Keratinocyte (primary cell): ENCODE data around the gene PDIA6. TPM values are rescaled to one million over a fixed set of nuclear protein-coding genes. Genes with fewer than 3 reads are reported as not detected.

Source experiments
- DNase-seq: peaks from one replicate; pipeline ENCODE4 v3.0.0-alpha.2; 2011; ENCODE audit warnings: low read depth, missing footprints, low spot score
- FAIRE-seq: peaks from 2 replicates; lab custom pipeline; 2011; peaks lifted over from hg19 to GRCh38; lab: Jason Lieb, UNC
- H2AFZ ChIP-seq: 2 replicates; pipeline ENCODE4 v1.6.0; 2012; ENCODE audit warnings: low read length, control low read depth, inconsistent platforms; ENCODE audit not compliant: control insufficient read depth
- H3K27ac ChIP-seq: 2 replicates; pipeline ENCODE4 v1.5.1; 2011; ENCODE audit warnings: low read length; ENCODE audit not compliant: control insufficient read depth, insufficient read depth
- H3K27me3 ChIP-seq: 3 replicates; pipeline ENCODE4 v1.6.0; 2011; ENCODE audit warnings: low read length; ENCODE audit not compliant: control insufficient read depth, insufficient read depth; ENCODE audit errors: extremely low read depth
- H3K36me3 ChIP-seq, 2 experiments: 2 replicates in 1 of 2; 3 replicates in 1 of 2; pipeline ENCODE4 v1.5.1; 2011; ENCODE audit warnings: low read length in 2 of 2, mild to moderate bottlenecking in 1 of 2; ENCODE audit not compliant: control insufficient read depth in 2 of 2, insufficient read depth in 2 of 2; ENCODE audit errors: extremely low read depth in 1 of 2
- H3K4me1 ChIP-seq: 3 replicates; pipeline ENCODE4 v1.5.1; 2011; ENCODE audit warnings: low read length; ENCODE audit not compliant: control insufficient read depth, insufficient read depth; ENCODE audit errors: extremely low read depth
- H3K4me2 ChIP-seq: 3 replicates; pipeline ENCODE4 v1.6.0; 2011; ENCODE audit warnings: low read depth, low read length; ENCODE audit not compliant: control insufficient read depth, insufficient read depth; ENCODE audit errors: extremely low read depth
- H3K4me3 ChIP-seq, 3 experiments: fragments of 200-600 bp in 1 of 3; sonication (generic) in 1 of 3; 2 replicates in 2 of 3; 3 replicates in 1 of 3; pipeline ENCODE4 v1.5.1; 2011 to 2016; ENCODE audit warnings: low read length in 3 of 3, mild to moderate bottlenecking in 3 of 3, control low read depth in 2 of 3, inconsistent platforms in 1 of 3, low read depth in 1 of 3, mixed read lengths in 1 of 3, mixed run types in 1 of 3, moderate library complexity in 1 of 3; ENCODE audit not compliant: control insufficient read depth in 2 of 3, insufficient read depth in 2 of 3; ENCODE audit errors: extremely low read depth in 1 of 3
- H3K79me2 ChIP-seq: 2 replicates; pipeline ENCODE4 v1.6.0; 2012; ENCODE audit warnings: low read length; ENCODE audit not compliant: control insufficient read depth, insufficient read depth
- H3K9ac ChIP-seq: 3 replicates; pipeline ENCODE4 v1.6.0; 2011; ENCODE audit warnings: low read length; ENCODE audit not compliant: control insufficient read depth, insufficient read depth; ENCODE audit errors: extremely low read depth
- H3K9me1 ChIP-seq: 3 replicates; pipeline ENCODE4 v1.6.0; 2011; ENCODE audit warnings: low read length; ENCODE audit not compliant: control insufficient read depth, insufficient read depth; ENCODE audit errors: extremely low read depth
- H3K9me3 ChIP-seq: 2 replicates; pipeline ENCODE4 v1.5.1; 2012; ENCODE audit warnings: low read depth, low read length; ENCODE audit not compliant: control insufficient read depth
- H4K20me1 ChIP-seq: 3 replicates; pipeline ENCODE4 v1.6.0; 2011; ENCODE audit warnings: low read length; ENCODE audit not compliant: control insufficient read depth, insufficient read depth; ENCODE audit errors: extremely low read depth
- EZH2 ChIP-seq: IDR thresholded peaks from one replicate; pipeline ENCODE4 v1.6.1; 2012; ENCODE audit warnings: inconsistent platforms, mild to moderate bottlenecking, low read length, moderate library complexity
- dilution Hi-C: fragments of 300-500 bp; cut with MboI; formaldehyde crosslinking; loops from one replicate; pipeline ENCODE4 v1.7.0; 2020; ENCODE audit warnings: low sequenced_read_pairs; ENCODE audit not compliant: extremely low pct_ligation_motif_present
- polyA plus RNA-seq, 5 experiments: library from polyadenylated mRNA; depleted of rRNA in 3 of 5; stranded (reverse) in 3 of 5; stranded (forward) in 1 of 5; unstranded in 1 of 5; fragments of >200 nt; gene quantifications; 1 replicate in 1 of 5; 2 replicates in 3 of 5; 3 replicates in 1 of 5; pipeline versions ENCODE4 v1.2.1 to v1.2.3, GENCODE V29; 2011 to 2012; ENCODE audit warnings: missing spikeins in 2 of 5, low read depth in 1 of 5, low replicate concordance in 1 of 5
- TF ChIP-seq, protein P1 (sequence below), 3 experiments: IDR thresholded peaks in 1 of 3; conservative IDR thresholded peaks in 1 of 3; optimal IDR thresholded peaks in 1 of 3; 2 replicates in 2 of 3; 3 replicates in 1 of 3; pipeline versions ENCODE3 to v1.5.1; 2011; ENCODE audit warnings: low read length in 3 of 3, mild to moderate bottlenecking in 3 of 3, moderate library complexity in 2 of 3, control low read depth in 1 of 3, inconsistent platforms in 1 of 3; ENCODE audit not compliant: insufficient read depth in 2 of 3; ENCODE audit errors: extremely low read depth in 1 of 3

Gene PDIA6
- polyA plus RNA-seq, 1 donor (not counting 4 experiments of a cell fraction or from before 2014, with no cell fraction given) = 310 TPM

DNA sequence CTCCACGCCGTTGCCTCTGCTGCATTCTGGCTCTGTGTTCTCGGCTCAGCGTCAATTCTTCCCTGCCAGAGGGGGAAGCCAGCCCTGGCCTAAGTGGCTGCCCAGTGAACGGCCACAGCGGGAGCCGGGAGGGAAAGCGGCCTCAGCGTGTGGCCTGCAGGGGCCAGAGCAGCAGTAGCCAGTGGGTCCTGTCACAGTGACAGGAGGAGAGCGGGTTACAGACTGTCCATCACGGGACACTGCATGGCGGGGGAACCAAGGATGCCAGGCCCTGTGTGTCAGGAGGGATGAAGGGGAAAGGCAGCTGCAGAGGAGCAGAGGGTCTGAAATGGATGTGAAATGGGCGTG is 39.7 kb downstream of the PDIA6 start:
- Histone ChIP-seq H3K79me2 (no peaks in the 10 kb centered on the region), H3K9me3 (no peaks in the 10 kb centered on the region), H3K9ac (no peak overlapping the region), H3K27me3 (no peaks in the 10 kb centered on the region), H3K9me1 (no peaks in the 10 kb centered on the region), H4K20me1 (no peaks in the 10 kb centered on the region), H3K36me3 (no peaks in the 10 kb centered on the region), H3K4me2 (no peak overlapping the region), H2AFZ (no peak overlapping the region), H3K27ac (no peak overlapping the region), H3K4me1 (peaks cover 15% of the 10 kb centered on the region), H3K4me3 (no peak overlapping the region)
- no peak for TF ChIP-seq EZH2
- TF ChIP-seq, protein P1, sequence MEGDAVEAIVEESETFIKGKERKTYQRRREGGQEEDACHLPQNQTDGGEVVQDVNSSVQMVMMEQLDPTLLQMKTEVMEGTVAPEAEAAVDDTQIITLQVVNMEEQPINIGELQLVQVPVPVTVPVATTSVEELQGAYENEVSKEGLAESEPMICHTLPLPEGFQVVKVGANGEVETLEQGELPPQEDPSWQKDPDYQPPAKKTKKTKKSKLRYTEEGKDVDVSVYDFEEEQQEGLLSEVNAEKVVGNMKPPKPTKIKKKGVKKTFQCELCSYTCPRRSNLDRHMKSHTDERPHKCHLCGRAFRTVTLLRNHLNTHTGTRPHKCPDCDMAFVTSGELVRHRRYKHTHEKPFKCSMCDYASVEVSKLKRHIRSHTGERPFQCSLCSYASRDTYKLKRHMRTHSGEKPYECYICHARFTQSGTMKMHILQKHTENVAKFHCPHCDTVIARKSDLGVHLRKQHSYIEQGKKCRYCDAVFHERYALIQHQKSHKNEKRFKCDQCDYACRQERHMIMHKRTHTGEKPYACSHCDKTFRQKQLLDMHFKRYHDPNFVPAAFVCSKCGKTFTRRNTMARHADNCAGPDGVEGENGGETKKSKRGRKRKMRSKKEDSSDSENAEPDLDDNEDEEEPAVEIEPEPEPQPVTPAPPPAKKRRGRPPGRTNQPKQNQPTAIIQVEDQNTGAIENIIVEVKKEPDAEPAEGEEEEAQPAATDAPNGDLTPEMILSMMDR (optimal IDR thresholded peaks at IDR 0.05 in 1 of 3, IDR thresholded peaks at IDR 0.05 in 1 of 3, conservative IDR thresholded peaks at IDR 0.05 in 1 of 3; ENCODE audit: extremely low read depth in 1 of 3, insufficient read depth in 2 of 3, low read length in 3 of 3) = no peak
- no peak for DNase-seq
- dilution Hi-C loops = no loop called here
- no peak for FAIRE-seq

DNA sequence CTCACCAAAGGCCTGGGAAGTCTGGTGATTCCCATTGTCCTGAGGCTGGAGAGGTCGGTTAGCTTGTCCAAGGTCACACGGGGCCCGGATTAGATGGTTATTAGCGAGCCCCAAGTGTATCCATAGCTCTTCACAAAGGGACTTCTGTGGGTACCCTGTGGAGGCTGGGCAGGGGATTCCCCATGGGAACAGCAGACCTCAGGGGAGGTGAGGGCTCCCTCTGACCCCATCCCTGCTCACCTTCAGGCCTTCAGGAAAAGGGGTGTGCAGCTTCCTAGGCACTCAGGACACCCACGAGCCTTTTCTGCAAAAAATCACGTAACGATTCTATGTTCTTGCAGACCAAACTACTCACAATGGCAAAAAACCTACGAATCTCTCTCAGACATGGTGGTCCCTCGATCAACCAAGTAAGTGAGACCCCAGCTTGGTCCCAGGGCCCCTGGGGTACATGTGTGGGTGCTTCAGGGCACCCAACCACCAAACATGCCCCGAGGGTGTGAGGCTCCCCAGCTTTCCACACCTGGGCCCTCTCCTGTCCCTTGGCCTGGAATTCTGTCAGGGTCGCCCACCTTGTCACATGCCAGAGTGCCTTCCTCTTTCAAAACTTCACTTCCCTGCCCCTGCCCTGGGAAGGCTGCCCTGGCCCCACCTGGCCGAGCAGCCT is 40.3 kb downstream of the PDIA6 start:
- H2AFZ ChIP-seq = no peak overlapping the region
- peaks cover 15% of the 10 kb centered on the region for H3K4me1 ChIP-seq
- no peaks in the 10 kb centered on the region for H3K79me2 ChIP-seq
- H4K20me1 ChIP-seq = no peaks in the 10 kb centered on the region
- H3K27ac ChIP-seq = no peak overlapping the region
- no peak for FAIRE-seq
- no peaks in the 10 kb centered on the region for H3K9me3 ChIP-seq
- TF ChIP-seq, protein P1 (optimal IDR thresholded peaks at IDR 0.05 in 1 of 3, IDR thresholded peaks at IDR 0.05 in 1 of 3, conservative IDR thresholded peaks at IDR 0.05 in 1 of 3; ENCODE audit: extremely low read depth in 1 of 3, insufficient read depth in 2 of 3, low read length in 3 of 3) = no peak
- TF ChIP-seq EZH2 = no peak
- no peak overlapping the region for H3K4me2 ChIP-seq
- no peaks in the 10 kb centered on the region for H3K27me3 ChIP-seq
- H3K4me3 ChIP-seq = no peak overlapping the region
- no peak overlapping the region for H3K9ac ChIP-seq
- no peak for DNase-seq
- H3K9me1 ChIP-seq = no peaks in the 10 kb centered on the region
- dilution Hi-C loops = no loop called here
- no peaks in the 10 kb centered on the region for H3K36me3 ChIP-seq
